CD4-positive, alpha-beta T cell treated with Interleukin-17A for 4 hours (primary cell): ENCODE measurements around the gene IQSEC1.

ENCODE experiments used
- DNase-seq: peaks from one replicate; pipeline ENCODE4 v3.0.0-alpha.2; 2020; ENCODE audit warnings: mixed read lengths

IQSEC1 gene

DNA sequence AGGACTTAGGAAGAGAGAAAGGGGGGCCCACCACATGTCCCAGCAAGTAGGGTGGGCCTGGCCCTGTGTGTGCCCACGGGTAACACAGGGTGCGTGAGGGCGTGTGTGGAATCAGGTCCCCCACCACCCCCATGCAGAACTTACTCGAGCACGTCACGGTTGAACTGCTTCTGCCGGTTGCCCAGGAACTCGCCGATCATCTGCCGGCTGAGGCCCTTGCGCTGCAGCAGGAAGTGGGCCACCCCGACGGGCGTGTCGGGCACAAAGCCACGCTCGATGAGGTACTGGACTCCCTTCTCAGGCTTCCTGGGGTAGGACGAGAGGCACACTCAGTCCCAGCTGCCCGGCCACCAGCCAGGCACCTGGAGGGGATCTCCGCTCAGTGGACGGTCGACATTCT is 148.8 kb downstream of the IQSEC1 start:
- DNase-seq = no peak

- no peak for DNase-seq
Observed at GRCh38 chr3:12922881-12923431, 150.3 kb downstream of the IQSEC1 start.

GRCh38 chr3:12922306-12922705 is 150.9 kb downstream of the IQSEC1 start:
- DNase-seq = no peak

GRCh38 chr3:12921736-12922135 is 151.5 kb downstream of the IQSEC1 start:
- DNase-seq = no peak

GRCh38 chr3:12920967-12921366 is 152.3 kb downstream of the IQSEC1 start:
- no peak for DNase-seq

DNA sequence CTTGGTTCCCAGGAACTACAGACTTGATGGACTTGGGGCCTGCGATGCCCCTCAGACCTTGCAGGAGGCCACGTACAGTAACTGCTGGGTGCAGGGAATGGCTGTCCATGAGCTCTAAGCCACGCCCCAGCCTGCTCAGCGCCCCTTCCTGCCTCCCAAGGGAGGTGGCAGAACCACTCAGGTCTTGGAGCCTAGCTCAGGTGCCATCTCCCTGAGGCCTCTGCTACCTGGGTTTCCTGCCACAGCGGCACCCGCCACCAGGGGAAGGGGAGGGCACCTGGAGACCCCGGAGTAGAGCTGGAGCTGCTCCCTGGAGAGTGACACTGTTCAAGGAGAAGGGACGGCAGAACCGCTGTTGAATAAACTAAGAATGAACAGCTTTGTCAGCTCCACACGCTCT is 154.0 kb downstream of the IQSEC1 start:
- no peak for DNase-seq

- no peak for DNase-seq
Observed at GRCh38 chr3:12918231-12918630, 155.0 kb downstream of the IQSEC1 start.

GRCh38 chr3:12916159-12916558 is 157.1 kb downstream of the IQSEC1 start:
- no peak for DNase-seq

DNA sequence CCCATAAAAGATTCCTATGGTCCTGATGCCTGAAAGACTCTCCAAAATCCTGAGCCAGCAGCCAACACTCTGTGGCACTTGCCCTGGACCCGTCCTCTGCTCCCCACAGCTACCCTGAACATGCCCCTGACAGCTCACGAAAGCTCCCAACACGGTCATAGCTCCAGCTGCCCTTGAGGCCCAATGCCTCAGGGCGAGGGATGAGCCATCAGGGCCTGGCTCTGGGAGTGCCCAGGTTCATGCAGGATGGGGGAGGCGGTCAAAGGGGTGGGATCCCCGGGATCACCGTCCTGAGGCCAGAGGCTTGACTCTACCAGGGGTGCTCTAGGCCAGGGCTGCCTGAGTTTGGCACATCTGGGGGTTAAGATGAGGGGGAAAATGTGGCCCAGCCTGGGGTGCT is 159.1 kb downstream of the IQSEC1 start:
- no peak for DNase-seq

DNA sequence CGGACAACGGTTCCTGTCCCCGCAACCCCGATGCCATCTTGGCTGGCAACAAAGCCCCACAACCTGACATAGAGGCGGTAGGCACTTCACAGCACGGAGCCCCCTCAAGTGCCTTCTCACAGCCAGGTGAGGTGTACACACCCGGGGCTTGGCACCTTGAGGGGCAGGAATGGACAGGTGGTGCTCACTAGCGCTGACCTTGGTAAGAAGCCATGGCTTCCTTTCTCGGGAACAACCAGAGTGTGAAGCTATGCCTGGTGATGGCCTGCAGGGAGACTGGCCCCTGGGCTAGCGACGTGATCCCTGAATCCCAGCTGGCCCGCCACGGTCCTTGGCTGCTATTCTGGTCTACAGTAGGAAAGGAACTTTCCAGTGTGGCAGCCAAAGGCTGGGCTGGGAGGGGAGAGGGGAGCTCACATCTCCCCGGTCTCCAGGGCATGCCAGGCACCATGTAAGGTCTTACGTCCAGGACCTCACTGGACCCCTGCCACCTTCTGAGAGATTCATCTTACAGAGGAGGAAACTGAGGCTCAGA is 161.3 kb downstream of the IQSEC1 start:
- DNase-seq = no peak

- DNase-seq = no peak
Observed at GRCh38 chr3:12910356-12911099, 162.7 kb downstream of the IQSEC1 start.

DNA sequence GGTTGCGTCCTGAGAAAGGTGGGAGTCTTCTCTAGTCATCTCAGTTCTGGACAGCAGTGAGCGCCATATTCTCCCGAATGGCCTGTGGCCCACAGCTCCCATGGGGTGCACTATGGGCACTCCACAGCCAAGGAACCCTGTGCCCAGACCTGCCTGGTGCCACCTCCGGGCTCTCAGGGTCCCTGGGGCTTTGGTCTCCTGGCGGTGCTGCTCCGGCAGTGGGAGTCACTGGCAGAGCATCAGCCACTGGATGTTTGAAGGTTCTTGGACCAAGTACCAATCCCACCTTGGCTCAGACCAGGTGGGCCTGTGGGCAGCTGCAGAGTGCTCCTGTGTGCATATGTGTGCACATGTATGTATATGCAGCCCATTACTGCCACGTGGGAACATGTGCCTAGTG is 163.5 kb downstream of the IQSEC1 start:
- no peak for DNase-seq

DNA sequence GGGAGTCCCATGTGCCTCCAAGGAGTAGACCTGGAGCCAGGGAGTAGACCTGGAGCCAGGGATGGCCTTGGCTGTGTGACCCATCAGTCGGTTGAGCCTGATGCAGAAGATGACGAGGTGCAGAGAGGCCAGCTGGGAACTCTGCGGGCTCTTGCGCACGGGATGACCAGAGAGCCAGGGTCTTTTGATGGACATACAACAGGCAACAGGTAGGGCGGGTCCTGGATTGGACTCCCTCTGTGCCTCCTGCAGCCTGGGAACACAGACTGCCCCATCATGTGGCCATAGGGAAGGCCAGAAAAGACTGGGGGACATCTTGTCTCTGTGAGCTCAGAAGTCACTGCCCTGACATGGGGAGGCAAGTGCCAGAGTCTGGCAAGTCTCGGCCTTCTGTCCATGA is 164.4 kb downstream of the IQSEC1 start:
- DNase-seq = no peak

DNA sequence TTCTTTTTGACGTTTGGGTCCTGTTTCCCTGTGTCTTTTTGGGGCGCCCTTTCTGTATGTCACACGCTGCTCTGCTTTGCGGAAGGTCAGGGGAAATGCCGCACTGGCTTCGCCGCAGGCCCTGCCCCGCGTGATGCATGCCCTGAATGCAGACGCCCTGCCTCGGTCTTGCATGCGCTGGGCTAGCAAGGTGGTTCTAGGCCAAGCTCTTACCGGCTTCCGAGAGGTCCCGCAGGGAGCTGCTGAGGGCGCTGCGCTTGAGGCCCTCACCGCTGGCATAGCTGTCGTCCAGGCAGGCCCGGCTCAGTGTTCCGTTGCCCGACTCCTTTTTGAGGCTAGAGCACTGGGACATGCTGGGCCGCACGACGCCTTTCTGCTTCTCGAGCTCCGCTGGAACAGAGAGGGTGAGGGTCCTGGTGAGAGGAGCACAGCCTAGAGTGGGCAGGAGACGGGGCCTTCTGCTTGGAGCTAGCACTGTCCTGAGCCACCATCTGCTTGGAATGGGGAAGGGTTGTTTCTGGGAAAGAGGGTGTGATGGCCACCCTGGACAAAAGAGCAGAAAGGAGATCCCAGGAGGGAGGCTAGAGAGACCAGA is 165.0 kb downstream of the IQSEC1 start:
- no peak for DNase-seq

DNA sequence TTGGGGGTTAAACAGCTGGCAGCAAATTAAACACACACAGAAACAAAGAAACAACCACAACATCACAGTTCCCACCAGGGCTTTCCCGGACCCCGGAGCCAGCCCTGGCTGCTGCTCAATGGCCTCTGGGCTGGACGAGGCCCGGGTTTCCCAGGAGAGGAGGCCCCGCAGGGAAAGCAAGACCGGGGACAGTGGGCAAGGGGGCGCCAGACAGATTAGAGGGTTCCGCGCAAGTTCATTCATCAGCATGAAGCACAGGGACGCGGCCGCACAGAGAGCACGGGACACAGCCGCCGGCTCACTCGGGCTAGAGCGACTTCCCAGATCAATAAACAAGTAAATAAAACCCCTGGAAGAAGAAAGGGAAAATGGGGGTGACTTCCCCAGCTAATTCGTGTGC is 165.5 kb downstream of the IQSEC1 start:
- no peak for DNase-seq

GRCh38 chr3:12907296-12907695 is 165.9 kb downstream of the IQSEC1 start:
- no peak for DNase-seq

DNA sequence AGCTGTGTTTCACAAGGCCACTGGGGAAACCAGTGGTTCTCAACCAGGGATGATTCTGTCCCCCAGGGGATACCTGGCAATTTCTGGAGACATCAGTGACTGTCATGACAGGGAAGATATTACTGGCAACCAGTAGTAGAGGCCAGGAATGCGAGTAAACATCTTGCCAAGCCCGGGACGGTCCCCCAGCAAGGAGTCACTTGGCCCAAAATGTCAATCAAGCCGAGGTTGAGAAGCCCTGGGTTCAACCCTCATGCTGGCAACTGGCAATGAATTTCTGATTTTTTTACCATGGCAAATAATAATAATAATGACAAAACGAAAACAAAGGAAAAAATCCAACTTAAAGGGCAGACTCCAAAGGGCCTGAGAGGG is 166.3 kb downstream of the IQSEC1 start:
- no peak for DNase-seq

DNA sequence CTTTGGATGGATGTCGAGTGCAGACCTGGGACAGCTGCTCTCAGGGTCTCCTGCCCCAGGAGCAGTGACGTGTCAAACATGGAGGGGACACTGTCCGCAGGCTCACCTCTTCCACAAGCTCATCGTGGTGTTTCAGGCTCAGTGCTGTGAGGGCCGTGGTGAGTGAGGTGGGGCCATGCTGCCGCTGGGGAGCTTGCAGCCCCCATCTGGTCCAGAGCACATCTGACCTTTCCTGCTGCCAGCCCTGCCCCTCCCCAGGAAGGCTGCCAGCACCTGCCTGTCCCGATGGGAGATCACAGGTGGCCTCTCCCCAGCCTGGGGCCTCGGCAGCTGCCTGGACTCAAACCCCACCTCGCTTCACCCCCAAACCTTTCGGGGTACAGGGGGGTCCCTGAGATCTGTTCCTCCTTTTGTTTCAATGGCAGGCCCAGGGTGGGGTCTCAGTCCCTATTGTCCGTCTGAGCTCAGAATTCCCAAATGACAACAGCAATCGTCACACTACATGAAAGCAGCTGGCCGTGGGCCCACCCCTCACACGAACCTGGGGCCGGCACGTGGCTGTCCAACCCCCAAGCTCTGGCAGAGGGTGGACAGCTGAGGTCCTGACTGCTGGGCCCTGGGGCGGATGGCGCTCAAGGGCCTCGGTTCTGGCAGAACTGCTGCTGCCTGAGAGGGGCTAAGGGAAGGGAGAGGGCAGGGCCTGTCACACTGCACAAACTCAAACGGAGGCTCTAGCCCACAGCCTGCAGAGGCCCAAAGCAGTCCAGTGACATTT is 166.9 kb downstream of the IQSEC1 start:
- no peak for DNase-seq

GRCh38 chr3:12905316-12906071 is 167.7 kb downstream of the IQSEC1 start:
- no peak for DNase-seq

DNA sequence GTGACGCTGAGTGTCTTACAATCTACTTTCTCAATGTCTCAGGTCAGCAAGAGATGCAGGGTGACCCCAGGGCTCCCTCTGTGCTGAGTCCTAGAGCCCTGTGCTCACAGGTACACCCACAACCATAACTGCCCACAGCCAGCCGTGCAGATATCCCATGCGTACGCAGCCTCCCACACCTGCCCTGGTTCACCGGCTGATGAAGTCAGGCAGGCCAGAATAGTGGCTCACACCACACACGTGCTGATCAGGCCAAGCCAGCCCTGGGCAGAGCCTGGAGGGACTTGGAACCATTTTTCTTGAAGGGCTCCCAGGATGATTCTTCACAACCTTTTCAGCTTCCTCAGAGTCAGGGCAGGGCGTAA is 168.3 kb downstream of the IQSEC1 start:
- no peak for DNase-seq

GRCh38 chr3:12903881-12904280 is 169.3 kb downstream of the IQSEC1 start:
- no peak for DNase-seq

DNA sequence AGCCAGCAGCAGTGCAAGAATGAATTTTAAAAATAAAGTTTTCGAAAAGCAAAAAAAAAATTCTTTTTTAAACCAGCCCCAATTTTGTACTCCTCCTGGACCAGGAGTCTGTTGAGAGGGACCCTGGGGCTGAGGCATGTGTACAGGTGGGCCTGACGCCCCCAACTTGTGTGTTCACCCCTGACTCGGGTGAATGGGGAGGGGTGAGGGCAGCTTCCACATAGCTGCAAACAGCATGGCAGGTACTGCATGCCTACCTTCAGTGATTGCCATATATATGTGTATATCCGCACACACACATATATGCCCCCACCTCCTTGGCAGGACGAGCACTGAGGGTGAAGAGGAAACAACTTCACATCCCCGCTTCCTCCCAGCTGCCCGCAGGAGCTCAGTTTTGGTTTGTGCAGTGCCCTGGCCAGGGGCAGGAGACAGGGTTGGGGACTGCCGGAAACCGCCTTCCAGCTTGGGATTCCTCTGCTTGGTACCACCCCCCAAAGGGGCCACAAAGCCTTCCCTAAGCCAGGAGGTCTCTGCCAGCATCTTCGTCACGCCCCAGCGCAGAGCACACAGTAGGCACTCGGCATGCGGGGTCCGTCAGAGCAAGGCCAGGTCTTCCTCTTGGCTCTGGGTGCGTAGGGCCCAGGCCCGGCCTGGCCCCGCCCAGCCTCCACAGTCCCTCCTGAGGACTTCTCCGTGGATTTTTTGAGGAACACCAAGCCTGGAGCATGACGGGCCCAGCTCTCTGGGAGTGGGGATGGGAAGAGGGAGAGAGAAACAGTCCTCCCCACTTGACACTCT is 170.0 kb downstream of the IQSEC1 start:
- no peak for DNase-seq
